Left cardiac atrium (tissue), 4 donors: ENCODE results near the gene LINC01488. TPM values are rescaled to one million over a fixed set of nuclear protein-coding genes. Genes with fewer than 3 reads are reported as not detected.
A peak's percentile ranks its signal among the peaks of the same experiment; 100 is the strongest.

Experiments
- ATAC-seq, 2 donors: fragments of 200-7000 bp; cut with Tn5 transposase; one replicate each; pipeline ENCODE4 v1.9.1; 2020; ENCODE audit warnings: mild to moderate bottlenecking in 2 of 2, moderate library complexity in 2 of 2
- DNase-seq: peaks from one replicate; pipeline ENCODE4 v3.0.0-alpha.2; 2020
- intact Hi-C, 2 donors: fragments of 100-400 bp; cut with DNase I; formaldehyde crosslinking; loops; one replicate each; pipeline versions ENCODE4 v1.14.1 to v1.15.1; 2022 to 2023
- long read RNA-seq: library from polyadenylated mRNA; unstranded; transcript quantifications from one replicate; pipeline ENCODE4 v2.0.0, GENCODE V29; 2021
- total RNA-seq, 2 donors: library from RNA; stranded (reverse); fragmentation: NEBNext Ultra II Directional; extraction: Animal tissue kit (Norgen Biotek cat#: 25700); gene quantifications; one replicate each; pipeline ENCODE4 v1.2.1, GENCODE V29; 2021
- donor health status: DM: no; HTN: yes; CAD: no.
- donor health status: DM: no; HTN: yes; CAD: no; lungs with severe emphysema.
- donor health status: DM: yes; HTN: yes; CAD: no.
- donor health status: Dilated cardiomyopathy.

LINC01488 gene
- total RNA-seq, result under 1 TPM in 1 of 2 donors, not detected in 1; 0.06 TPM
- long read RNA-seq, result 0 reads

DNA sequence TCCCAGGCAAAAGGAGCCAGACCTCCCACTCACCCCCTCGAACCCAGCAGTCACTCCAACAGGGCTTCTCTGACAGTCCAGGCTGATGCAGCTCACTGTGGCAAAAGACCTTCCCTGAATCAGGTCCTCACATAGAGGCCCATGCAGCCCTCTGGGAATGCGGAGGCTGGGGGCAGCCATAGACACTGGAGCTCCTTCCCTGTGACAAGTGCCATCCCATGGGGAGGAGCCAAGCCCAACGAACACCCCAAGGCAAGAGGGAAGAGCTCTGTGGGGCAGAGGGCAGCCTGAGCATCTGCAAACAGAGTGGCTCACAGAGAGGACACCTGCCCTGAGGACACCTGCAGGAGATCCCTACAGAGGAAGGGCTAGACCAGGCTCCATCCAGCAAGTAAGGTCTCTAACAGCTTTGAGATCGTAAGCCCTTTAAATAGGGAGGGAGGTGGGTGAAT is at the start of gene LINC01488:
Gene LINC01488, plus strand, starts transcription at position 271 of the 452 bp plus-strand sequence.
- ATAC-seq (no peak), DNase-seq (peak; percentile 16)
- intact Hi-C loops, result no loop called here

DNA sequence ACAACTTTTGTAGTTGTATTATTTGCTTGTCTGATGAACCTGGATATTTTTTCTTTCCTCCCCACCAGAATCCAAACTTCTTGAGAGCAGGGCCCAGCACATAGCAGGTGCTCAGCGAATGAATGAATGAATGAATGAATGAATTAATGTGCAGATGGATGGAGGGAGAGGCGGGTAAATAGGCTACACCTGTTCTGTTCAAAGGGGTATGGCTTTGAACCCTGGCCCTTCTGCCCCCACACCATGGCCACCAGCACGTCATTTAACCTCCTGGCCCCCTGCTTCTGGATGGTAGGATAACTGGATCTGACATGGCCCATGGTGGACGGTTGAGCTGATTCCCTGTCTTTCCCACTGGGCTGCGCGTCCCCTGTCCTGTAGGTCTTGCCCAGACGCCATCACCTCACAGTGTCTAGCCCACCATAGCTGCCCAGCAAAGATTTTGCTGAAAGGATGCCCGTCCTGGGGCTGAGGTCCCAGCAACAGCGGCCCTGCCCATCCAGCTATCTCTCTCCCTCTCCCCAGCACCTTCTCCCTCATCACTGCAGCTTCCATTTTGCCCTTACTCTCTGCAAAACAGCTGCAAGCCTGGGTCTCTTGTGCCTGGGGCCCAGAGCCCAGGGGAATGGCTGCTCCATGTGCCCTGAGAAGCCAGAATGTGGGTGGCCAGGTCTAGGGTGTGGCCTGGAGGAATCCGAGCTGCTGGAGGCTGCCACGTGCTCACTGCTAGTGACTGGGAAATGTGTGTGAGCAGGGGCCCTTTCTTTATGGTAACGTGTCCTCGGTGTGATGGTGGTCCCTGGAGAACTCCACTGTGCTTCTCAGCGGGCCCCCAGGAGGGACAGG is 49.3 kb upstream of the LINC01488 start:
- DNase-seq (no peak), ATAC-seq (no peak)
- intact Hi-C loops, result loop anchor here in 1 of 2 donors (10.0 kb wide), 1 partner anchor 127 kb away; no protein-coding TSS in a partner anchor

DNA sequence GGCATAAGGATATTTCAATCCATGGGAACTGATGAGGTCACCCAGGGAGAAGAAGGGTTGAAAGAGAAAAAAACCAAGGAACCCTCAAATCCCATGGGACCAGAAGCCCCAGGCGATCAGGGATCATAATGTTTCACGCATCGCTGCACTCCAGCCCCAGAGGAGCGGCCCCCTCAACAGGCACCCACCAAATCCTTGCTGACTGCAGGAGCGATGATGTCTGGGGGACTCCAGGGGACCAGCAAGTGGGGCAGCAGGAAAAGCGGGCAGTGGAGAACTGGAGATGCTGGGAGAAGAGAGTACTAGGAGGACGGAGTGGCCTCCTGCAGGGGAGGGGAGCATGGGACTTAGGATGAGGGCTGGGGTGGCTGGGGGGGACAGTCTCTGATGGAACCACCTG is 47.7 kb upstream of the LINC01488 start:
- intact Hi-C loops, result loop anchor here in 1 of 2 donors (10.0 kb wide), 1 partner anchor 129 kb away; no protein-coding TSS in a partner anchor

GRCh38 chr11:69434471-69434931 is 47.0 kb upstream of the LINC01488 start:
- intact Hi-C loops, result loop anchor here in 1 of 2 donors (10.0 kb wide), 1 partner anchor 130 kb away; no protein-coding TSS in a partner anchor
- no peak for ATAC-seq
- DNase-seq, result no peak

More for the DNA sequence above, 47.7 kb upstream of the LINC01488 start:
- ATAC-seq, result no peak
- no peak for DNase-seq

DNA sequence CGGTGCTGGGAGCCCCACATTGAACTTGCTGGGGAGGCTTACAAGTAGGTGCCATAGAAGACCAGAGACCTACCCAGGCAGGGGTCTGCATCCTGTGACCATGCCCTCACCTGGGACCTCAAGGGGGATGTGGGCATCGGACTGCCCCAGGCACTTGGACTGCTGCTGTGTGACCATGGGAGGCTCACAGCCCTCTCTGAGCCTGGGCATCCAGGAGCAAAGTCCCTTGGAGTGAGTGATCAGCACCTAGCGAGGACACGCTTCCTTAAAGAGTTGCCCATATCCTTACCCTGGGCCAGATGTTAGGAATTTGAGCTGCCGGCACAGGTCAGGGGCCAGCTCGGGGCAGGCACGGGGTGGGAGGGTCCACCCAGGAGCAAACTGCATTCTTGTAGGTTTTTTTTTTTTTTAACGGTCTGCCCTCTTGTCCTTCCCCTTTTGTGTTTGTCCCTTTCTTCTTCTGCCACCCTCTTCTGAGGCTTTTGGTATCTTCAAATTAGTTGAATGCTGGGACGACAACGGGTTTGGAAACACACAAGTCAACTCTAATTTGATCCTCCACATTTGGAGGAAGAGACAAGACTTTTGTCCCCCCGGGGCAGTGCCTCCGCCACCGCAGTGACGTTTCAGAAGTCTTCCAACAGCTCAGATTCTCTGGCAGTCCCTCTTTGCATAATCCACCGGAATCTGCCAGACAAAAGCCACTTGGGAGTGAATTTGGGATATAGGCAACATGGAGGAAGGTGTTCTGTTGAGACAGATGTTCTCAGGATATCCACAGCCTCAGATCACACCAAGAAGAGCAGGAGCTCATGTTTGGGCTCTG is 46.1 kb upstream of the LINC01488 start:
- intact Hi-C loops, result loop anchor here in 1 of 2 donors (10.0 kb wide), 1 partner anchor 131 kb away; no protein-coding TSS in a partner anchor
- ATAC-seq (no peak), DNase-seq (no peak)

DNA sequence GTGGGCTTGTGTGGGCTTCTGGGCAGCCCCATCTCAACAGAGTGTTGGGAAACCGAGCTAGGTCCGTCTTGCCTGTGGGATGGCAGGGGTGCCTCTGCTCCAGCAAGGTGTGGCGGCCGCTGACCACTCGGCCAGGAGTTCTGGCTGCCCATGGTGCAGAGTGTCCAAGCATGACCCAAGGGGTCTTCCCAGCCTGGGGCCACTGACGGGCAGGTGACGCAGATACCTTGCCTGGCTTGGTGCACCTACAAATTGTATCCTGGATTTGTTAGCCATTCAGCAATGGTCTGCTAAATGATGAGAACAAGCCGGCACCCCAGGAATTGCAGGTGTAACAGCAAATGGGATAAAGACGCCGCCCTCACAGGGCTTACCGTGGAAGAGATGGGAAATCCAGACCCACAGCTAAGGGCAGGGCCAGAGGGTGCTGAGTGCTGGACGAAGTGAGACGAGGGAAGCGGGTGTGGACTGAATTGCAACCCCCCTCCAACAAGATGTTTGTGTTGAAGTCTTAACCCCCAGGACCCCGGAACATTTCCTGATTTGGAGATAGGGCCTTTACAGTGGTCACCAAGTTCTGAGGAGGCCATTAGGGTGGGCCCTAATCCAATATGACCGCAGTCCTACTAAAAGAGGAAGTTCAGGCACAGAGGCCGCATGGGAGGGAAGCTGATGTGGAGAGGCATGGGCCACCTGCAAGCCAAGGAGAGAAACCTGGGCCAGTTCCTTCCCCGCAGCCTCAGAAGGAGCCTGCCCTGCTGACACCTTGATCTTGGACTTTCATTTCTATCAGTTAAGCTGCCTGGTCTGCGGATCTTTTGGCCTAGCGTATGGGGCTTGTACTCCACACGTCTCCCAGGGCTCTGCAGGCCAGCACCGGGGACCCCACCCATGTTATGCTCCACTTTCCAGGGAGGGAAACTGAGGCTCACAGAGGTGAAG is 45.2 kb upstream of the LINC01488 start:
- ATAC-seq (no peak), DNase-seq (no peak)
- intact Hi-C loops, result loop anchor here in 1 of 2 donors (10.0 kb wide), 1 partner anchor 132 kb away; no protein-coding TSS in a partner anchor

- DNase-seq (no peak), ATAC-seq (peak in 1 of 2 donors; percentile 25)
- intact Hi-C loops, result loop anchor here in 1 of 2 donors (10.0 kb wide), 1 partner anchor 132 kb away; no protein-coding TSS in a partner anchor
These were observed 44.2 kb upstream of the LINC01488 start for GRCh38 chr11:69437001-69437875.

- intact Hi-C loops, result loop anchor here in 1 of 2 donors (10.0 kb wide), 1 partner anchor 133 kb away; no protein-coding TSS in a partner anchor
- ATAC-seq (no peak), DNase-seq (no peak)
These were observed 43.6 kb upstream of the LINC01488 start for GRCh38 chr11:69437876-69438205.

DNA sequence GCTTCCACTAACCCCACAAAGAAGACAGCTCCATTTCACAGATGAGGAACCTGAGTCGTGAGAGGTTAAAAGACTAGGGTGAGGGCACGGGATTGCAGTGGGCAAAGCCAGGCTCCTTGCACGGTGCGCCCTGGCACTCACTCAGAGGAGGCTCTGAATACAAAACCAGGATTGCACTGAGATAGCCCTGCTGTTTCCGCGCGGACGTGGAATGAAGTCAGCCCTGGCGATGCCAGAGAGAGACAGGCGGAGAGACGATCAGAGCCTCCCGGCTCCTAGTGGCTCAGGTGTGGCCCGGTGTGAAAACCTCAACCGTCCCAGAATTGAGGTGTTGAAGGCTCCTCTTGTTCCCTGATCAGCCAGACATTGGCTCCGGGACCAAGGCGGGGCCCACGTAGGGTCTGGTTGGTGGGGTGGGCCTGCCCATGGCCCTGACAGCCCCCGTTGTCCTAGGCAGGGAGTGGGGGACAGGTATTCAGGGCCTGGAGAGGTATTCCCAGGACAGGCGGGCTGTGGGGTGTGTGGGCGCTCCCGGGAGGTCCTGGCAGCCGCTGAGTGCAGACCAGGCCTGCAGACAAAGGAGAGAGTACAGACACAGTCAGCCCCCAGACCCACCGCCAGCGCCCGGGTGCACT is 43.1 kb upstream of the LINC01488 start:
- ATAC-seq (no peak), DNase-seq (no peak)
- intact Hi-C loops, result loop anchor here in 1 of 2 donors (10.0 kb wide), 1 partner anchor 134 kb away; no protein-coding TSS in a partner anchor

DNA sequence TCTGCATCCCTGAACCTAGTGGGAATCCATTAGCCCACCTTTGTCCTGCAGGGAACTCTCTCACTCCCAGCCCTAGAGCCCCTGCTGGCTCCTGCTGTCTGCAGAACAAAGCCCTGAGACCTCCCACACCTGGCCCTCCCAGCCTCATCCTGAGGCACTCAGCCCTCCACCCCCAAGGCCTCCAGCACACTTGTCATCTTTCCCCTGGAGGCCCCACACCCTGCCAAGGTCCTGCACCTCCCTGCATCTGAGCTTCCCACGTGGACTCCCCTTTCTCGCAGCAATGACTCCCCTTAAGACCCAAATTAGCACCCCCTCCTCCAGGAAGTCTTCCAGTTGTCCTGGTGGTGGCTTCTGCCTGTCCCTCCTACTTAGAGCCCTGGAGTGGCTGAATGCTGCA is 42.3 kb upstream of the LINC01488 start:
- ATAC-seq (no peak), DNase-seq (no peak)
- intact Hi-C loops, result loop anchor here in 1 of 2 donors (10.0 kb wide), 1 partner anchor 134 kb away; no protein-coding TSS in a partner anchor

GRCh38 chr11:69439651-69440464 is 41.6 kb upstream of the LINC01488 start:
- DNase-seq, result peak; percentile 6
- intact Hi-C loops, result loop anchor here (5.0 to 10.0 kb wide), 3 partner anchors 135 to 315 kb away; partner anchors contain the start of gene CCND1 (in 1 of the 2)
- ATAC-seq, result no peak

DNA sequence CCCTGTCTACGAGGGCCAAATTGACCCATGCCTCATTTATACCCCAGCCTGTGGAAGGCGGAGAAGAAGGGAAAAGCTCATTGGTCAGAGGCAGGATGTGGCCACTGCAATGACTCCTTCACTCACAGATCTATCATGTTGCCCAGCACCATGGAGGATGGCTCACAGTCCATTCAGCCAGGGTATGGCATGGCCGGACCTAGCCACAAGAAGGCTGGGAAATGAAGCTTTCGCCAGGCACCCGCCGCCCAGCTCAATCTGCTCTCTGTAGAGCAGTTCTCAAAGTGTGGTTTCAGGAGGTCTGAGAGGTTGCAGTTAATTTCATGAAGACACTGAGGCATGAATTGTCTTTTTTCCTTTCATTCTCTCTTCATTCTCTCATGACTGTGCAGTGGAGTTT is 40.6 kb upstream of the LINC01488 start:
- DNase-seq (no peak), ATAC-seq (no peak)
- intact Hi-C loops, result loop anchor here in 1 of 2 donors (5.0 to 10.0 kb wide), 2 partner anchors 201 to 316 kb away; partner anchors contain the start of gene CCND1

DNA sequence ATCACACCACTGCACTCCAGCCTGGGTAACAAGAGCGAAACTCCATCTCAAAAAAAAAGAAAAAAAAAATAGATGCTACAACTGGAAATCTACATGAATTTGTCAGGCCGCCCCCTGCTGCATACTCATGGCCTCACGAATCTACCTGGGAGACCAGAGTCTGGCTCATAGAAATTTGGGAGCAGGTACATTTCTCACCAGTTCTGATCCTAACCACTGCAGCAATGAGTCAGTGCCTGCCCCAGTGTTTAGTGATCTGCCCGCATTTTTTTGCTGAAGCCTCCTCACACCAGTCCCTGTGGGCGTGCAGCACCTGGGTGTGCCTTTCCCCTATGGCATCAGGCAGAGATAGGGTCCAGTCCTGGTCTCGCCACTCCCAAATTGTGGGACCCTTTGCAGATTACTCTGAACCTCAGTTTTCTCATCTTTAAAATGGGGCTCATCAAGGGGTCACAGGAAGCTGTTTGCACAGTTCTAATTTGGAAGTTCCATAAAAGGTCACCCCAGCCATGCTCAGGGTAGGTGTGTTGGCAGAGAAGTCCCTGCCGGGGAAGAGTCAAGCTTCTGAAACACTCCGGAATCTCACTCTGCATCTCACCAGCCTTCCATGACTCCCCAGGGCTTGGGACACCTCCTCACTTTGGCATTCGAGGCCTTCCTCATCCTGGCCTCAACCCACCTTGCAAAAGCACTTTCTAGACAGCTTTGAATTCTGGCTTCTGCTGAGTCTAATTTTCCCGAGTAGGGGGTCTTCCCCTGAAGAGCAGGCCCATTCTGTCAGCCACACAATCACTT is 39.3 kb upstream of the LINC01488 start:
- no peak for DNase-seq
- intact Hi-C loops, result loop anchor here in 1 of 2 donors (2.0 to 10.0 kb wide), 4 partner anchors 55 to 317 kb away; partner anchors contain the start of gene CCND1

DNA sequence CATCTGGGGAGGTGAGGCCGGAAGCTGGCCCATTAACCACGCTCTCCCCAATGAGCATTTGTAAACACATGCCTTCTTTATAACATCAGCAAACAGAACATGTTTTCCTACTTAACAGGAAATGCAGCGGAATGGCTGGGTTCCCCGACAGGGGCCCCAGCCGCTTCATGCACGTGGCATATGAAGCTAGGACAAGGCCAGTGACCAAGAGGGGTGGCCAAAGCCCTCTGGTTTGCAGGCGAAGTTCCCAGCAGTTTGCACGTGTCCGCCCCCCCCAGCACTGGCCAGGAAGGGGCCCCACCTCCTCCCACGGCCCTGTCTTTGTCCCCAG is 38.7 kb upstream of the LINC01488 start:
- DNase-seq (peak; percentile 42), ATAC-seq (peak; percentile 3 to 18)

More for the DNA sequence above, 39.3 kb upstream of the LINC01488 start:
- no peak for ATAC-seq

More for the DNA sequence above, 38.7 kb upstream of the LINC01488 start:
- intact Hi-C loops, result loop anchor here in 1 of 2 donors (2.0 to 10.0 kb wide), 4 partner anchors 54 to 318 kb away; partner anchors contain the start of gene CCND1
